Caco-2 (cell line): ENCODE measurements around the gene GRK1. TPM values are rescaled to one million over a fixed set of nuclear protein-coding genes. Genes with fewer than 3 reads are reported as not detected.

Experiments
- BruUV-seq: library from RNA; stranded (reverse); fragments of 400-500 nt; replicated peaks from 2 replicates; lab custom pipeline; 2021; lab: Mats Ljungman, UMichigan
- CTCF ChIA-PET: fragments of 300-600 bp; sonication (Branson Sonifier 250); formaldehyde crosslinking; loops from one replicate; lab custom pipeline; 2022; ENCODE audit warnings: antibody characterized with exemption; lab: Charles Lee
- POLR2A ChIA-PET: fragments of 300-600 bp; sonication (Branson Sonifier 250); formaldehyde crosslinking; loops from one replicate; lab custom pipeline; 2022; ENCODE audit warnings: antibody characterized with exemption; lab: Charles Lee
- DNase-seq, 2 experiments: peaks; one replicate each; pipeline versions ENCODE4 v3.0.0 to v3.0.0-alpha.2; 2020 to 2022
- H3K27me3 ChIP-seq: replicated peaks from 2 replicates; pipeline ENCODE4 v1.6.0; 2011; ENCODE audit warnings: low read length; ENCODE audit not compliant: control insufficient read depth, insufficient read depth
- H3K36me3 ChIP-seq: 2 replicates; pipeline ENCODE4 v1.5.1; 2011; ENCODE audit warnings: low read length; ENCODE audit not compliant: control insufficient read depth, insufficient read depth
- H3K4me1 ChIP-seq: fragments of 250-450 bp; sonication (Bioruptor Pico); 2 replicates; pipeline ENCODE4 v1.5.1; 2020; ENCODE audit warnings: mild to moderate bottlenecking
- H3K4me3 ChIP-seq: 2 replicates; pipeline ENCODE4 v1.5.1; 2011; ENCODE audit warnings: low read depth, mild to moderate bottlenecking, control low read depth, low read length
- H3K9me3 ChIP-seq: fragments of 250-450 bp; sonication (Bioruptor Pico); 2 replicates; pipeline ENCODE4 v1.5.1; 2020; ENCODE audit warnings: mild to moderate bottlenecking, moderate library complexity
- H3K27ac Mint-ChIP-seq: one replicate; pipeline ENCODE4 v1.8.0; 2022; ENCODE audit warnings: mixed read lengths; ENCODE audit not compliant: unreplicated experiment
- H3K27me3 Mint-ChIP-seq: one replicate; pipeline ENCODE4 v1.8.0; 2022; ENCODE audit warnings: mixed read lengths; ENCODE audit not compliant: insufficient read depth, unreplicated experiment
- H3K36me3 Mint-ChIP-seq: one replicate; pipeline ENCODE4 v1.8.0; 2022; ENCODE audit warnings: mild to moderate bottlenecking, mixed read lengths; ENCODE audit not compliant: insufficient read depth, unreplicated experiment
- H3K4me1 Mint-ChIP-seq: one replicate; pipeline ENCODE4 v1.8.0; 2022; ENCODE audit warnings: low read depth, mixed read lengths; ENCODE audit not compliant: unreplicated experiment
- H3K4me3 Mint-ChIP-seq: one replicate; pipeline ENCODE4 v1.8.0; 2022; ENCODE audit warnings: mild to moderate bottlenecking, moderate library complexity, mixed read lengths; ENCODE audit not compliant: unreplicated experiment
- H3K9me3 Mint-ChIP-seq: one replicate; pipeline ENCODE4 v1.8.0; 2022; ENCODE audit warnings: mixed read lengths; ENCODE audit not compliant: unreplicated experiment
- CTCF ChIP-seq, 2 experiments: fragments of 200-600 bp in 1 of 2; IDR thresholded peaks; 1 replicate in 1 of 2; 2 replicates in 1 of 2; pipeline versions ENCODE4 v1.5.1 to v1.8.0; 2011 to 2022; ENCODE audit warnings: antibody characterized with exemption in 1 of 2, control low read depth in 1 of 2, inconsistent platforms in 1 of 2, low read depth in 1 of 2, low read length in 1 of 2, mild to moderate bottlenecking in 1 of 2, moderate library complexity in 1 of 2; ENCODE audit not compliant: insufficient read depth in 1 of 2, severe bottlenecking in 1 of 2, unreplicated experiment in 1 of 2
- intact Hi-C: fragments of 100-400 bp; cut with micrococcal nuclease; formaldehyde crosslinking; loops from one replicate; pipeline ENCODE4 v1.10.0; 2022; ENCODE audit not compliant: unreplicated experiment
- total RNA-seq: library from RNA; stranded (reverse); gene quantifications from 2 replicates; pipeline ENCODE4 v1.2.3, GENCODE V29; 2022

The GRK1 gene
- total RNA-seq, 1 experiment from 2014 or later: not detected

- H3K27ac Mint-ChIP-seq: no peak overlapping the region
- peaks cover 8% of the 10 kb centered on the region for H3K9me3 Mint-ChIP-seq
- ChIA-PET POLR2A (no interaction called here), CTCF (no interaction called here)
- H3K4me3 Mint-ChIP-seq: no peak overlapping the region
- BruUV-seq: no TSS peak
- peaks cover 23% of the 10 kb centered on the region for H3K27me3 Mint-ChIP-seq
- no peak for DNase-seq
- H3K4me1 ChIP-seq: 0 out of 2 replicates have a peak, but pooled peaks cover 4% of the 10 kb centered on the region
- H3K4me3 ChIP-seq: no peak overlapping the region
- no peaks in the 10 kb centered on the region for H3K9me3 ChIP-seq
- peaks cover 4% of the 10 kb centered on the region for H3K36me3 Mint-ChIP-seq
- intact Hi-C loops: no loop called here
- no peak for TF ChIP-seq CTCF (IDR thresholded peaks at IDR 0.05; ENCODE audit: insufficient read depth in 1 of 2, low read depth in 1 of 2, low read length in 1 of 2, severe bottlenecking in 1 of 2, unreplicated experiment in 1 of 2)
- H3K36me3 ChIP-seq: peaks cover 1% of the 10 kb centered on the region; the same call in 1 of the 2 replicates
- no peaks in the 10 kb centered on the region; the same call in 1 of the 2 replicates for H3K27me3 ChIP-seq
- peaks cover 20% of the 10 kb centered on the region for H3K4me1 Mint-ChIP-seq
Observed at GRCh38 chr13:113761136-113761535, 94.1 kb downstream of the GRK1 start.

GRCh38 chr13:113762075-113762474 lies 95.1 kb downstream of the GRK1 start:
- Mint-ChIP-seq H3K27ac (no peak overlapping the region), H3K36me3 (peaks cover 4% of the 10 kb centered on the region), H3K9me3 (peaks cover 4% of the 10 kb centered on the region), H3K27me3 (peaks cover 23% of the 10 kb centered on the region), H3K4me1 (peaks cover 15% of the 10 kb centered on the region), H3K4me3 (no peak overlapping the region)
- ChIA-PET POLR2A (no interaction called here), CTCF (no interaction called here)
- no peaks in the 10 kb centered on the region; the same call in 1 of the 2 replicates for H3K27me3 ChIP-seq
- peaks cover 1% of the 10 kb centered on the region; the same call in 1 of the 2 replicates for H3K36me3 ChIP-seq
- no peaks in the 10 kb centered on the region for H3K9me3 ChIP-seq
- 0 out of 2 replicates have a peak, but pooled peaks cover 4% of the 10 kb centered on the region for H3K4me1 ChIP-seq
- BruUV-seq: no TSS peak
- H3K4me3 ChIP-seq: no peak overlapping the region
- DNase-seq: no peak
- no peak for TF ChIP-seq CTCF (IDR thresholded peaks at IDR 0.05; ENCODE audit: insufficient read depth in 1 of 2, low read depth in 1 of 2, low read length in 1 of 2, severe bottlenecking in 1 of 2, unreplicated experiment in 1 of 2)
- intact Hi-C loops: no loop called here

- no peak overlapping the region for H3K4me3 ChIP-seq
- no peak for TF ChIP-seq CTCF (IDR thresholded peaks at IDR 0.05; ENCODE audit: insufficient read depth in 1 of 2, low read depth in 1 of 2, low read length in 1 of 2, severe bottlenecking in 1 of 2, unreplicated experiment in 1 of 2)
- 0 out of 2 replicates have a peak, but pooled peaks cover 4% of the 10 kb centered on the region for H3K4me1 ChIP-seq
- H3K4me1 Mint-ChIP-seq: peaks cover 13% of the 10 kb centered on the region
- CTCF ChIA-PET: no interaction called here
- peaks cover 23% of the 10 kb centered on the region for H3K27me3 Mint-ChIP-seq
- POLR2A ChIA-PET: no interaction called here
- H3K36me3 Mint-ChIP-seq: peaks cover 4% of the 10 kb centered on the region
- H3K9me3 Mint-ChIP-seq: no peaks in the 10 kb centered on the region
- no peak overlapping the region for H3K4me3 Mint-ChIP-seq
- BruUV-seq: no TSS peak
- H3K36me3 ChIP-seq: peaks cover 1% of the 10 kb centered on the region; the same call in 1 of the 2 replicates
- H3K27me3 ChIP-seq: no peaks in the 10 kb centered on the region; the same call in 1 of the 2 replicates
- no peaks in the 10 kb centered on the region for H3K9me3 ChIP-seq
- no peak overlapping the region for H3K27ac Mint-ChIP-seq
- DNase-seq: no peak
- intact Hi-C loops: no loop called here
Observed at GRCh38 chr13:113762538-113762937, 95.5 kb downstream of the GRK1 start.
